Stomach (tissue), 9 donors: ENCODE measurements around the gene DYNC1H1. TPM values are rescaled to one million over a fixed set of nuclear protein-coding genes. Genes with fewer than 3 reads are reported as not detected.

Source experiments
- DNase-seq, 2 donors: peaks; one replicate each; pipeline versions ENCODE4 v3.0.0 to v3.0.0-alpha.2; 2013 to 2019
- H3K27ac ChIP-seq, 5 donors: fragments of 200-600 bp in 4 of 5; sonication (generic) in 4 of 5; one replicate each; pipeline ENCODE4 v1.5.1; 2013 to 2019; ENCODE audit warnings: mild to moderate bottlenecking in 1 of 5, moderate library complexity in 1 of 5
- H3K27me3 ChIP-seq, 3 donors: fragments of 200-600 bp; sonication (generic); one replicate each; pipeline ENCODE4 v1.5.1; 2017 to 2019; ENCODE audit warnings: mixed run types in 1 of 3
- H3K36me3 ChIP-seq, 4 donors: fragments of 200-600 bp; sonication (generic); 1 replicate in 3 of 4; 2 replicates in 1 of 4; pipeline ENCODE4 v1.5.1; 2016 to 2019
- H3K4me1 ChIP-seq, 4 donors: fragments of 200-600 bp; sonication (generic); one replicate each; pipeline ENCODE4 v1.5.1; 2016 to 2019
- H3K4me3 ChIP-seq, 4 donors: fragments of 200-600 bp; sonication (generic) in 3 of 4; one replicate each; pipeline ENCODE4 v1.5.1; 2016 to 2019; ENCODE audit warnings: mild to moderate bottlenecking in 1 of 4
- H3K9me3 ChIP-seq, 4 donors: fragments of 200-600 bp; sonication (generic); one replicate each; pipeline ENCODE4 v1.5.1; 2016 to 2019
- EP300 ChIP-seq: sonication (generic); formaldehyde crosslinking; IDR thresholded peaks from one replicate; pipeline ENCODE4 v1.6.1; 2017; ENCODE audit warnings: antibody characterized with exemption
- POLR2A ChIP-seq, 4 donors: fragments of 450-650 bp; IDR thresholded peaks; one replicate each; pipeline ENCODE4 v1.6.1; 2016; ENCODE audit warnings: antibody characterized with exemption in 4 of 4, control low read depth in 2 of 4, mild to moderate bottlenecking in 1 of 4, moderate library complexity in 1 of 4
- POLR2AphosphoS5 ChIP-seq, 3 donors: sonication (generic); formaldehyde crosslinking; IDR thresholded peaks; one replicate each; pipeline ENCODE4 v1.6.1; 2016; ENCODE audit warnings: antibody characterized with exemption in 3 of 3
- WGBS, 5 donors: extraction: QIAGEN DNeasy Blood & Tissue Kit in 3 of 5; methylation state at CpG; one replicate each; pipeline versions ENCODE4 v1.1.5 to v1.1.7; 2013 to 2018; 5-methylcytosine and 5-hydroxymethylcytosine counted together
- intact Hi-C: fragments of 100-400 bp; cut with DNase I; formaldehyde crosslinking; loops from one replicate; pipeline ENCODE4 v1.15.1; 2023; ENCODE audit warnings: low total_unique reads
- polyA plus RNA-seq, 3 donors: library from polyadenylated mRNA; stranded (reverse); fragments of 200-250 nt; gene quantifications; one replicate each; pipeline ENCODE4 v1.2.3, GENCODE V29; 2013
- total RNA-seq, 5 donors: library from RNA; depleted of rRNA; stranded (reverse); fragments of >200 nt; gene quantifications; one replicate each; pipeline versions ENCODE4 v1.1.0 to v1.2.3, GENCODE V29; 2014 to 2016
- TF ChIP-seq, protein P1 (sequence below), 7 experiments: fragments of 450-650 bp in 4 of 7; fragments of 200-600 bp in 3 of 7; sonication (generic) in 3 of 7; IDR thresholded peaks; one replicate each; pipeline ENCODE4 v1.5.1; 2016 to 2019; ENCODE audit warnings: antibody characterized with exemption in 7 of 7, control low read depth in 2 of 7, mild to moderate bottlenecking in 1 of 7
- donor health status: healthy with polysubstance abuse.
- donor health status: Bipolar disorder and iron deficiency.
- donor health status: healthy.

Gene DYNC1H1
- total and polyA plus RNA-seq, 8 donors = 52.9 to 651 (median 332) TPM

DNA sequence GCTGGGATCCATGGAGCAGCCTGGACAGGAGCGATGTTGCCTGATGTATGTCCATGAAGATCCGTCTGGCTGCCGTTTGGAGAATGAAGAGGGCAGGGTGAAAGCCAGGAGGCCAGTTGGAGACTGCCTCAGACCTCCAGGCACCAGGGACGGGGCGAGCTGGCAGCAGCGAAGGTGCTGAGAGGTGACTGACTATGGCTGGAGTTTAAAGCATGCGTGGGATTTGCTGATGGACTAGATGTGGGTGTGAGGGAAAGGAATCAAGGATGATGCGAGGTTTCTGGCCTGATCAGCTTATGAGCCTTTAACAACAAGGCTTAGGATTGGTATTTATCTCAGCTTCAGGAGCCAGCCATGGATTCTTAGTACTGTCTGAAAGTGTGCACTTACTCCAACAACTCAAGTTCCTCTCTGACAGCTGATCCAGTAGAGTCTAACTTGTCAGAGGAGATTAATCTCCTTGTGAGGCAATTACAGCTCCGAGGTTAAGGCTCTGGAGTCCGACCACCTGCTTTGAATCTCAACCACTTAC is 49.4 kb downstream of the DYNC1H1 start:
- no peak overlapping the region for H3K4me3 ChIP-seq
- no peaks in the 10 kb centered on the region for H3K27me3 ChIP-seq

DNA sequence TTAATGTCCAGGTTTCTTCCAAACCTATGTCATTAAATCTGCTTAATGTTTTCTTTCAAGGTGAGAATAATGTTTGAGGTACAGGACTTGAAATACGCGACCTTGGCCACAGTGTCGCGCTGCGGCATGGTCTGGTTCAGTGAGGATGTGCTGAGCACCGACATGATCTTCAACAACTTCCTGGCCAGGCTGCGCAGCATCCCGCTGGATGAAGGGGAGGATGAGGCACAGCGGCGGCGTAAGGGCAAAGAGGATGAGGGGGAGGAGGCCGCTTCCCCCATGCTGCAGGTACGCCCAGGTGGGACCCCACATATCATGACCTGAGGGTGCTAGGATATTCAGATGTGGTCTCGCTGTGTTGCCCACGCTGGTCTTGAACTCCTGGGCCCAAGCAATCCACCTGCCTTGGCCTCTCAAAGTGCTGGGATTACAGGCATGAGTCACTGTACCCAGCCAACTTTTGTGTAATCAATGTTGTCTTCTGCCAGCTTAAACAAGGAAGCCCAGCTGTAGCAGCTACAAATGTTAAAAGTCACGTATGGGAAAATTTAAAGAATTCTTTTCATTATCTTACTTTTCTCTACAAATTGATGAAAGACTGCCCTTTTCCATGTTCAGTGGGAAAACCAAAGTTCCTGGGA is 50.8 kb downstream of the DYNC1H1 start:
- intact Hi-C loops = no loop called here
- TF ChIP-seq POLR2AphosphoS5 (IDR thresholded peaks at IDR 0.05) (no peak), POLR2A (IDR thresholded peaks at IDR 0.05) (no peak), EP300 (no peak)
- TF ChIP-seq, protein P1, sequence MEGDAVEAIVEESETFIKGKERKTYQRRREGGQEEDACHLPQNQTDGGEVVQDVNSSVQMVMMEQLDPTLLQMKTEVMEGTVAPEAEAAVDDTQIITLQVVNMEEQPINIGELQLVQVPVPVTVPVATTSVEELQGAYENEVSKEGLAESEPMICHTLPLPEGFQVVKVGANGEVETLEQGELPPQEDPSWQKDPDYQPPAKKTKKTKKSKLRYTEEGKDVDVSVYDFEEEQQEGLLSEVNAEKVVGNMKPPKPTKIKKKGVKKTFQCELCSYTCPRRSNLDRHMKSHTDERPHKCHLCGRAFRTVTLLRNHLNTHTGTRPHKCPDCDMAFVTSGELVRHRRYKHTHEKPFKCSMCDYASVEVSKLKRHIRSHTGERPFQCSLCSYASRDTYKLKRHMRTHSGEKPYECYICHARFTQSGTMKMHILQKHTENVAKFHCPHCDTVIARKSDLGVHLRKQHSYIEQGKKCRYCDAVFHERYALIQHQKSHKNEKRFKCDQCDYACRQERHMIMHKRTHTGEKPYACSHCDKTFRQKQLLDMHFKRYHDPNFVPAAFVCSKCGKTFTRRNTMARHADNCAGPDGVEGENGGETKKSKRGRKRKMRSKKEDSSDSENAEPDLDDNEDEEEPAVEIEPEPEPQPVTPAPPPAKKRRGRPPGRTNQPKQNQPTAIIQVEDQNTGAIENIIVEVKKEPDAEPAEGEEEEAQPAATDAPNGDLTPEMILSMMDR (IDR thresholded peaks at IDR 0.05) = no peak
- Histone ChIP-seq H3K36me3 (peaks cover 98 to 100% (median 100%) of the 10 kb centered on the region in 4 donors), H3K27ac (no peak overlapping the region), H3K27me3 (no peaks in the 10 kb centered on the region), H3K4me3 (no peak overlapping the region), H3K4me1 (no peaks in the 10 kb centered on the region), H3K9me3 (no peaks in the 10 kb centered on the region)
- no peak for DNase-seq
- WGBS, 5 donors = 93 to 97% (median 95%) methylated on average over 15 to 16 of the region's 16 CpGs

More for the DNA sequence above, 49.4 kb downstream of the DYNC1H1 start:
- no peak overlapping the region for H3K27ac ChIP-seq
- H3K36me3 ChIP-seq = peaks cover 98 to 100% (median 100%) of the 10 kb centered on the region in 4 donors
- DNase-seq = no peak
- intact Hi-C loops = no loop called here
- WGBS, 5 donors = 92 to 97% (median 94%) methylated on average over 10 of the region's 10 CpGs
- H3K9me3 ChIP-seq = no peaks in the 10 kb centered on the region
- no peaks in the 10 kb centered on the region for H3K4me1 ChIP-seq
- TF ChIP-seq, protein P1 (IDR thresholded peaks at IDR 0.05) = no peak

DNA sequence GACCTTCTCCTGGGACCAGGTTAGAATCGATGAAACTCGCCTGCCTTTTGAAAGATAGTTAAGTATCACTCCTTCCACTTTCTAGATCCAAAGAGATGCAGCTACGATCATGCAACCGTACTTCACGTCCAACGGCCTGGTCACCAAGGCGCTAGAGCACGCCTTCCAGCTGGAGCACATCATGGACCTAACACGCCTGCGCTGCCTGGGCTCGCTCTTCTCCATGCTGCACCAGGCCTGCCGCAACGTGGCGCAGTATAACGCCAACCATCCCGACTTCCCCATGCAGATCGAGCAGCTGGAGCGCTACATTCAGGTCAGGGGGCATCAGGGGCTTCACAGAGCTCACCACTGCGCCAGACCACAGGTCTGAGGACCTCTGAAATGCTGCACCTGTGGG is 51.4 kb downstream of the DYNC1H1 start:
- H3K27me3 ChIP-seq = no peaks in the 10 kb centered on the region
- no peaks in the 10 kb centered on the region for H3K9me3 ChIP-seq
- peaks cover 98 to 100% (median 100%) of the 10 kb centered on the region in 4 donors for H3K36me3 ChIP-seq
- no peak overlapping the region for H3K4me3 ChIP-seq
- no peak for DNase-seq
- no peaks in the 10 kb centered on the region for H3K4me1 ChIP-seq
- TF ChIP-seq, protein P1 (IDR thresholded peaks at IDR 0.05) = no peak
- no peak for TF ChIP-seq POLR2AphosphoS5 (IDR thresholded peaks at IDR 0.05)
- no peak for TF ChIP-seq EP300
- no peak for TF ChIP-seq POLR2A (IDR thresholded peaks at IDR 0.05)
- no peak overlapping the region for H3K27ac ChIP-seq
- 93 to 97% (median 96%) methylated on average over 17 to 19 of the region's 19 CpGs for WGBS, 5 donors
- intact Hi-C loops = no loop called here

DNA sequence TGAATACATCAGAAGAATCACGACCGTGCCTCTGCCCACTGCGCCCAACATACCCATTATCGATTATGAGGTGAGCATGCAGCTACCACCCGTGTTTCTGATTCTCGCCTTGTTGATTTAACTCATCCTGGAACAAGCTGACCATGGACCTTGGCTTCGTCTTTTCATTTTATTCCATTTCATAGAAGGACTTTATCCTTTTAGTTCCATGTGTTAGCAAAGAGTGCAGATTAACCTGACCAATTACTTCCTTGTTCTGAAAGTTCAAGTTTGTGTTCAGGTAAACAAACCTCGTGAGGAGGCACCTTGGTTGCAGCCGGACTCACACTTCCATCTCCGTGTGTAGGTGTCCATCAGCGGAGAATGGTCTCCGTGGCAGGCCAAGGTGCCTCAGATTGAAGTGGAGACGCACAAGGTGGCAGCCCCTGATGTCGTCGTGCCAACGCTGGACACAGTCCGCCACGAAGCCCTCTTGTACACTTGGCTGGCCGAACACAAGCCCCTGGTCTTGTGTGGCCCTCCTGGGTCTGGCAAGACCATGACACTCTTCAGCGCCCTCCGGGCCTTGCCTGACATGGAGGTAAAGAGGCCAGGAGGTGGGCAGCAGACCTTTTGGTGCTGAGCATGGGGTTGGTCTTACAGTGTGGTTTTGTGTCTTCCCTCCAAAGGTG is 52.2 kb downstream of the DYNC1H1 start:
- Histone ChIP-seq H3K4me1 (no peaks in the 10 kb centered on the region), H3K27me3 (no peaks in the 10 kb centered on the region), H3K9me3 (no peaks in the 10 kb centered on the region), H3K4me3 (no peak overlapping the region), H3K36me3 (peaks cover 98 to 100% (median 100%) of the 10 kb centered on the region in 4 donors), H3K27ac (no peak overlapping the region)
- TF ChIP-seq EP300 (no peak), POLR2A (IDR thresholded peaks at IDR 0.05) (no peak), POLR2AphosphoS5 (IDR thresholded peaks at IDR 0.05) (no peak)
- TF ChIP-seq, protein P1 (IDR thresholded peaks at IDR 0.05) = no peak
- WGBS, 5 donors = 89 to 93% (median 92%) methylated on average over 18 to 21 of the region's 21 CpGs
- intact Hi-C loops = no loop called here
- DNase-seq = no peak
